ENCODE data around the gene PPOX.

The PPOX gene

DNA sequence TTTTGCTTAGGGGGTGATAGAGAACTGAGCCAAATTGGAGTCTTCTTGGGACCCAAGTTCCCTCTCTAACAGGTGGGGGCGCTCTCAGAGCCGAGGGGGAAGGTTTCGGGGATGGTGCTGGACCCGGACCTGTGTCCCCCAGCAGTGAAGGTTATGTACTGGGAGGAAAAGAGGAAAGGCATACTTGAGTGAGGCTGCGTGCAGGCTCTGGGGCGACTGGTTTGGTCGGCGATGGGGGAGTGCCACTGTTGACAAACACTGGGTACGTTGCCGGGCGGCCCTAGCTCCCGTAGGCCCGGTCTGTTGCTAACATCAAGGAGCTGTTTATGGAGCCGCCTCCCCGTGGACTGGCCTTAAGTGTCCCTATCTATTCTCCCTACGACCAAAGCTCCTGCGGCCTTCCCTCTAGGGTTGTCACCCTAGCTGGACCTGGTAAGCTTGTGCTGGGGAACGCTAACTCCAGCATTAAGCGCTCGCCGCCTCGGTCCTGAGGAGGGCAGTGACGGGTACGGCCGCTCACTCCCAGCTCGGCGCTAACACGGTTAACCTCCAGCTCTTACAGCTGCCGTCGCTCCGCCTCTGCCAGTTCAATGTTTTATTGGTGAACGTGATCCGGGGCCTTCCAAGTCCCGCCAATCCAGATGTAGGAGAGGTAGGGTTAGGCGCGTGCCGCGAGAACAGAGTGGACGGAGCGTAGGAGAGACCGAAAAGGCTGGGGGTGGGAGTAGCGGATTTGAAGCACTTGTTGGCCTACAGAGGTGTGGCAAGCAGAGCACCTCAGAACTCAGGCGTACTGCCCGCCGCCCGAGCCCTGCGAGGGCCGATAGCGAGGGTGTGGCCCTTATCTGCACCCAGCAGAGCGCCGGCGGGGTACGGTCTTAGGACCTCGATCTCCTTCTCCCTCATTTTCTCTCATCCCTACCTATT, at the start of gene PPOX:
Gene PPOX, plus strand, starts transcription at position 685 of the 927 bp plus-strand sequence. CDS start 422 bp downstream, outside the sequence.
- peak; percentile 97 for DNase-seq

DNA sequence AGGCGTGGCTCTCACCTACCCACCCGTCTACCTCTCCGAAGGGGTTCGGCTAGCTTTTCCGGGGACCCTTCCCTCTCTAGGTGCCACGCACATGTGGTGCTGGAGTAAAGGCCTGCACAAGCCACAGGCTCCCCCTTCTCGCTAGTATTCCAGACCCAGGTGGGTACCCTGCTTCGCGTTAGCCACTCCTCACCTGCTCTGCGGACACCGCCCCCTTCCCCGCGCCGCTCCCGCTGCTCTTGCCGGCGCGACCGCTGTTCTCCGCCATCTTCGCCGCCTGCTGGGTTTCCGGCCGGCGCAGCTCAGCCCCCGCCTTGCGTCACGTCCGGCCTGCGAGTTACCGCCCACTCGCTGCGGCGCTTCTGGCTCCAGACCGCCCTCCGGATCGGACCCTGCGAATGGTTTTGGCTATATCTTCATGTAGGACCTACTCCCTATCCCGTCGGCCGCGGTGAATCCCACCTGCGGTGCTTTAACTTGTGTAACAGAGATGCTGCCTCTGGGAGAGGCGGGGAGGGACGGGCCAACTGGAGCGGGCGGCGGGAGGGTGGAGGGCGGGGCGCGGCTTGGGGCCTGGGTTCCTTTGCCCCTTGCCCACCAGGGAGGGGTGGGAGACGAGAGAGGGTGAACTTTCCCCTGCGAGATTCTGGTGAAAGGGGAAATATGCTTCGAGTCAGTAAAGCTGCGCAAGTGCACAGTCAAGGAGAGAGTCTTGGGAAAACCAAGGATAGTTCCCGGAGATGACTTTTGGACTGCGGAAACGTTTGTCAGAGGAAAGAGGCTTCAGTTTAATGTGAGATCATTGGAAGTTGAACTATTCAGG, 48.3 kb upstream of the PPOX start, which contains the start of the genes NIT1 and PFDN2:
Gene NIT1, plus strand, starts transcription at position 347 of the 823 bp plus-strand sequence. Its CDS starts 72 bp downstream, at position 419.
Gene PFDN2, minus strand, starts transcription at position 279 of the 823 bp plus-strand sequence. Its CDS starts 11 bp downstream, at position 268.
- DNase-seq: peak; percentile 66

DNA sequence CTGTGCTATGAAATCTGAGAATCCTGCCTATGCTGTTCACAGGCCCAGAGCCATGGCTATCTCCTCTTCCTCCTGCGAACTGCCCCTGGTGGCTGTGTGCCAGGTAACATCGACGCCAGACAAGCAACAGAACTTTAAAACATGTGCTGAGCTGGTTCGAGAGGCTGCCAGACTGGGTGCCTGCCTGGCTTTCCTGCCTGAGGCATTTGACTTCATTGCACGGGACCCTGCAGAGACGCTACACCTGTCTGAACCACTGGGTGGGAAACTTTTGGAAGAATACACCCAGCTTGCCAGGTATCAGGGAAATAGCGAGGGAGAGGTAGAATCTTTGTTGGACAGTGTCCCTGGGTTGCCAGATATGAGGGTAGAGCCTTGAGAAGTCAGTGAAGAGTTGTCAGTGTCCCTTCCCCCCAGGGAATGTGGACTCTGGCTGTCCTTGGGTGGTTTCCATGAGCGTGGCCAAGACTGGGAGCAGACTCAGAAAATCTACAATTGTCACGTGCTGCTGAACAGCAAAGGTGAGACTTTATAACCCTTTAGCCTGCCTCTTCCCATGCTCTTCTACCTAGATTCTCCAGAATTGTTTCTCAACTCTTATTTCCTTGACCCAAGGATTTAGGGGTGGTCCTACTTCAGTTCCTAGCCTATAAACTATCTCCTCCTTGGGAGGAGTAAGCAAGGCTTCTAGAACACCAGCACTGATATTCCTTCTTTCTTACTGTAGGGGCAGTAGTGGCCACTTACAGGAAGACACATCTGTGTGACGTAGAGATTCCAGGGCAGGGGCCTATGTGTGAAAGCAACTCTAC, 46.9 kb upstream of the PPOX start:
- no peak for DNase-seq

DNA sequence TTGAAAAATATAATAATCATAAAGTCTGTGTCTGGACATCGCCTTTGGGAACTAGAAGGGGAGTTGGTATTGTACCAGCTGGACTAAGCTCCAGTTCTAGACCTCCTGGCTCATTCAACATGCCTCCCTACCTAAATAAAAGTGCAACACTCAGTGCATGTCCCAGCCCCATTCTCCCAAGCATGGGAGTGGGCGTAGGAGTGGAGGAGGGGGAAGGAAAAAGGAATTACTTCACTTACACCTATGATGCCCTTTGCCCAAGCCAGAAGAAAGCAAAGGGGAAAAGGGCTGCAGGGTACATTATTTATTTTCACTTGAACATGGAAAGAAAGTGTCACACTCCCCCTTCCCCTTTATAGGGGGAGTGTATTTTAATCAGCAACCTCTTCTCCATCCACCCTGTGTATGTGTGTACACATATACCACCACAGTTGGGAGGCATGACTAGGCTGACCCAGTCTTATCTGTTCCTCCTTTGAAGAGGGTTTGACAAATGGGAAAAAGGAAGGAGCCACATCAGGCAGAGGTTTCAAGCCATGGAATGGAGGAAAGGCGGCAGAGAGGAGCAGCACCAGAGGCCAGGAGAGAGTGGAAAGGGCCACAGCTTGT, 45.1 kb upstream of the PPOX start:
- no peak for DNase-seq

DNA sequence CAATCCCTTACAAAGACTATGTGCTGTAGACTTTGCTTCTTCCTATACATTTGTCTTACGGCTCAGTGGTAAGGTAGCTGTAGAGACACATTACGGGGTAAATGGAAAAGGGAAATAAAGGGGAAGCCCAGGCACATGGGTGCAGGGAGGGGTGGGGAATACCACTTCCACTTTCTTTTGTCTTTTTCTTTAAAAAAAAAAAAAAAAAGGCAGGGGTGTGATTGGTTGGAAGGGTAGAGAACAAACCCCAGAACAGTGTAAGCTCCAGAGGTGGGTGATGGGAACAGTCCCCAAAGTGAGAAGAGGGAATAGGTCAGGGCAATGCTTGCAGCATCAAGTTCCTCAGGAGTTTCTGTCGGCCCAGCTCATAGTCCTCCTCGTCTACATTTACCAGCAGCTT, 44.4 kb upstream of the PPOX start:
- no peak for DNase-seq

DNA sequence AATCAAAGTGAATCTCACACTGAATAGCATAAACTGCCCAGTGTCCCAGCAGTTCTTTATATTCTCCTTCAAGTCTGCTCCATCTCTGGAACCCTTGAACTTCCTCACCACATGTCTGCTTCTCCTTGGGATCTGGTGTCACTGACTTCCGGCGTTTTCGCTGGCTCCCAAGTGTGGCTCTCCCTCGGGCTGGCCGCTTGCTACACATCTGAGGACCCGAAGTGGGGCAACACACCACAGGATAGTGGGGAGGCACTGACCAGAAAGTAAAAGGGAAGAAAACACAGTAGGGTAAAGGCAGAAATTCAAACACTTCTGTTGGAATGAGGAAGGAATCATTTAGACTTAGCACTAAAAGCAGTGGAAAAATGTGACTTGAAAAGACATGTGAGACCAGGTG, 43.3 kb upstream of the PPOX start:
- DNase-seq: no peak

DNA sequence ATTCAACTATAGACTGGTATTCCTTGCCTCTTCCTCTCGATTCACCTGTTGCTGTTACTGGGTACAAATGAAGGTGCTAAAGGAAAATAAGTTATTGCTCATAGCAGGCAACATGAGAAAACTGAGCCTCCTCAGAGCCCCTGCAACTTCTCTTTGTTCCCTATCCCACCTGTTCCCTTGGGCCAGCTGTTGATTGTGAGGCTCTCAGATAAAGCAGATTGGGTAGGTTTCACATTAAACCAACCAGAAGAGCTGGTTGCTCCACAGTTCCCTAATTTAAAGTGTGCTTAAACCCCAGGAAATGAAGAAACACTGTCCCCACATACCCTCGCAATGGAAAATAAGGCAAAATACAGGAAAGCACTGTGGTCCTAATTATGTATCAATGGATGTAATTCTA, 38.6 kb upstream of the PPOX start:
- no peak for DNase-seq

DNA sequence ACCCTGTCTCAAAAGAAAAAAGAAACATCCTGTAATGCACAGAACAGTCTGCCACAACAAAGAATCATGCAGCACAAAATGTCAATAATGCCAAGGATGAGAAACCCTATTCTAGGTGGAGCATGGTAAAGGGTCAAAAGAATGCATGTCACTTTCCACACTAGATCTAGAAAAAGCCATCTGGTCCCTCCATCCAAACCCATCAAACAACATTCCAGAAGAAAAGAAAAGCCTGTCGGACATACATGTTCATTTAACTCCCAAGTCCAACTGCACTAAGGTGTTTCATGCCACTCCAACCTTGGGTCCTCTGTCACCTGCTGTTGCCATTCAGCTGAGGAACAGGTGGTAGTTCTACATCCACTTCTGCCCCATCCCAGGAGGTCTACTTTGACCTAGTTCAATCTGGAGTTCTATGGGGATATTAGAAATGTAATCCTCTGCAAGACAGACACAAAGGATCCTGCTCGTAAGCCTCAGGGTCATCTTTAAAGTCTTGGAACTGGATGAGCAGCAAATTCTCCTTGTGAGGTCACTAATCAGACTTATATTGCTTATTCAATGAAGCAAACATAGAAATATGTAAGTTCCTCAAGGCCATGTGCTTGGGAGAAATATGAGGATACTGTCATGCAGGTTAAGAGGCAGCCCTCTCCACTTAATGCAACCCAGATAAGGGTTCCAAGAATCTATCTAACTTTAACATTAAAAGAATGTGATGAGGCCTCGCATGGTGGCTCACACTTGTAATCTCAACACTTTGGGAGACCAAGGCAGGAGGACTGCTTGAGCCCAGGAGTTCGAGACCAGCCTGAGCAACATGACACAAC, 37.4 kb upstream of the PPOX start:
- no peak for DNase-seq

DNA sequence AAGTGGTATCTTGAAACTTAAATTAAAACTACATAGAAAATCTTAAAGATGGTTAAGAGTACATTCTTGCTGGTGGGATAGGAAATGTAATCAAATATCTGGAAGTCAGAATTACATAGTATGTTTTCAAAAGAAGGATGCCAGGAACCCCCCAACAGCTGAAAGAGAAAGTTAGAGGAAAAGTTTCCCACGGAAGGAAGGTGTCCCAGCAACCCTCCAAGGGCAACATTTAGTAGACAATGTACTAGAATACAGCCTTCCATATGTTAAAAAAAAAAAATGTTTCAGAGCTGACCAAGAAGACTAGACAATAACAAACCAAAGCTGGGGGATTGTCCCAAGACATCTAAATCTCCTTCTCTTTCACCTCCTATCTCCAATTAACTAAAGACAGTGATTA, 36.0 kb upstream of the PPOX start:
- DNase-seq: no peak

DNA sequence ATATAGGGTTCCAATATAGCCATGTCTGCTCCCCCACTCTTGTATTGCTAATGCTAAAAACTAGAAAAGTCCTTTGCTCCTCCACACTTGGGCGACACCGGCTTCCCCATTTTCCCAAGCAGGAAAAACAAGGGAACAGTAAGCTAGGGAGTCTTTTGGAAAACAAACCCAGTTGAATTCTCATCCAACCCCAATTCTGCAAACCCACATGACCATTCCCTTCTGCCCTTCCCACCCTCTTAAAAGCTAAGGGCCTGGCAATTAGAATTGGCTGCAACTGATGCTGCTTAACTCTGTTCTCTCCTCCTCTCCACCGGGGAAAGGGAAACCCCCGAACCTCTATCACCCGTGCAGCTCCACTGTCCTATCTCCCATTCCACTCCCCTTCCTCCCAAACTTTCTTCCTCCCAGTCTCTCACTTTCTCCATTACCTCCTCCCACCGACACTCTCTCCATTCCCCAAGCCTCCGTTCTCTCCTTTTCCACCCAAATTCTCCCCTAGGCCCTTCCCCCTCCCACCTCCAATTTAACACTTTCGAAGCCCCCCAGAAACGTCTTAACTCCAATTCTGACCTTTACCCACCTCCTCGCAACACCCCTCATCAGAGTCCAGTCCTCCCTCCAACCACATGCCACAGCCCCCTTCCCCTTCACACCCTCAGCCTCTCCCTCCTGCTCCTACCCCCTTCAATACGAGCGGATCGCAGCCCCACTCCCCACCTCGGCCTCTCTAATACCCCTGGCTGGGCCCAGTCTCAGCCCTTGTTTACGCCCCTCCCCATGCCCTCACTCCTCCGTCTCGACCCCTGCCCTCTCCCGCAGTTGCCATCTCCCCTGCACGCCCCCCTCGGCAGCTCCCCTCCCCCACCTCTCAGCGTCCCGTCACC, 34.5 kb upstream of the PPOX start:
- no peak for DNase-seq

DNA sequence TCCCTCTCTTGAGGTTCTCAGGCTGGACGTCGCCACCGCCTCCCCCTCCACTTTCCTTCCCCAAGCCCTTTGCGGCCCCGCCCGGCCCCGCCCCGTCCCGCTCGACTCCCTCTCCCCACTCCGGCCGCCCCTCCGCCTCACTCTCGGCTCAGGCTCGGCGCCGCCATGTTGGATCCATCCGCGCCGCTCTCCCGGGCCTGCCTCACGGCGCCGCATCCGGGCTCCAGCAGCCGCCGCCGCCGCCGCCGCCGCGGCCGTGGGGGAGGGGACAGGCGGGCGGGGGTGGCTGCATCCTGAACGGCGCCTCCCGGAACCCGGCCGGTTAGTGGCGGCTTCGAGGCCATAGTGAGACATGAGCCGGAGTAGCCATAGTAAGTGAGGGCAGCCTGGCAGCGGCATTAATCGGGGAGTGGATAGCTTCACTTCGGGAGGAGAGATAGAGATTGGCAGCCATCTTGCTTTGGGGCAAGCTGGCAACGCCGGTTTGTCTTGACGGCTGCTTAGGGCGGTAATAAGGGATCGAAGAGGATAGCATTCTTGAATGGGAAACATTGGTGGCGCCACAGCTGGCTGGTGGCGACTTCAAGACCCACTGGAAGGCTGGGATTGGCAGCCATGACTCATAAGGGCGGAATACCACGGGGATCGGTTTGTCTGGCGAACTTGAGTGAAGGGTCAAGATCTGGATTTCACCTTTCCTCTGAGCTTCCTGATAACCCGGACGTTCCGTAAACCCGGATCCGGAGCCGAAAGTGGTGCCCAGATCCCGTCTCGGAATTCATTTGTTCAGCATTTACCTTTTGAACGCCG, 33.6 kb upstream of the PPOX start, which contains the start of gene DEDD:
Gene DEDD, minus strand, starts transcription at position 258 of the 810 bp plus-strand sequence. CDS start 8,205 bp downstream, outside the sequence.
- DNase-seq: peak; percentile 93

DNA sequence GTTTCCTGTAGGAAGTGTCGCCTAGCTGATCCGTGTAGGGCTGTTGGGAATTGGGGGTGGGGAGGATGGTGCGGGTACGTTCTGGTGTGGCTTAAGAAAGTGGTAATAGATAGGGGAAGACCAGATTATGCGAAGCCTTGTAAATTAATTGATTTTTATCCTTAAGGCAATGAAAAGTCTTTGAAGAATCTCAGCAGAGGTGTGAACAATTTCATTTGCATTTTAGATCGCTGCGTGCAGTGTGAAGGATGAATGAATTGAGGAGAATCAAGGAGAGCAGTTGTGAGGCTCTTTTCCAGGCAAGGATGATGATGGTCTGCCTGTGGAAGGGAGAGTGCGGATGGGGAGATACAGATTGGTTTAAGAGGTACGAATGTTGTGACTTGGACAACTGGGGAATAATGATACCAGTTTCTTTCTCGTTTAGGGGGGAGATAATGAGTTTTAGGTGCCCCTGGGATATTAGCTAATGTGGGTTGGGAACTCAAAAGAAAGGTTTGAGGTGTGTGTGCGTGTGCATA, 32.9 kb upstream of the PPOX start:
- no peak for DNase-seq

DNA sequence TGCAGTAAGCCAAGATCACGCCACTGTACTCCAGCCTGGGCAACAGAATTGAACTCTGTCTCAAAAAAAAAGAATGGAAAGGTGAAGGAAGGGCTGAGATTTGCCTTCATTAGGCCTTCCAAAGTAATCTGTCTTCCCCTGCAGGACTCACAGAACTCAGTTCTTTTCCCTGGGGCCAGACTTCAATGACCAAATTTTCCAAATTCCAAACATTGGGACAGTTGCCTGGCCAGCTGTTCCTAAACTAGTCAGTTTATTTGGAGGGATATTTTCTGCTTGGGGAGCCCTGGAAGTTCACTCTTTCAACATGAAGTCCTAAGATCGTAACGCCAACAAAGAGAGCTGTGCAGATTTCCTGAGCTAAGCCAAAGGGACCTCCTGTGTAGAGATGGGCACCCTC, 28.3 kb upstream of the PPOX start:
- DNase-seq: no peak

DNA sequence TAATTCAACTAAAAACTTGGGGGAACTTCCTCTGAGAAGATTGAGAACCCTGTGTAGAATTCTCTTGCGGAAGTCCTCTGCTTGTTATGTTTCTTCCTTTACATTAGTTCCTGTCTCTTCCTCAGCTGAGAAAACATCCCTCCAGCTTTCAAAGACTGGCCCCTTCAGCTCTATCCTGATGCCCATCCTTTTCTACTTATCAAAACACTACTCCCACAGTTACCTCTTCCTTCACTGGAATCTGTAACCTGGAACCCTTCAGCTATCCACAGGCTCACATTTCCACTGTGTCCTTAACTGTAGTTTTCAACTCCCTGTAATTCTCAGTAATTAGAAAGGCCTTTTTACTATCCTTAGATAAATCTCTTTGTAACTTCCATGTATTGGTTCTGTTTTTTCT, 27.8 kb upstream of the PPOX start:
- DNase-seq: no peak

DNA sequence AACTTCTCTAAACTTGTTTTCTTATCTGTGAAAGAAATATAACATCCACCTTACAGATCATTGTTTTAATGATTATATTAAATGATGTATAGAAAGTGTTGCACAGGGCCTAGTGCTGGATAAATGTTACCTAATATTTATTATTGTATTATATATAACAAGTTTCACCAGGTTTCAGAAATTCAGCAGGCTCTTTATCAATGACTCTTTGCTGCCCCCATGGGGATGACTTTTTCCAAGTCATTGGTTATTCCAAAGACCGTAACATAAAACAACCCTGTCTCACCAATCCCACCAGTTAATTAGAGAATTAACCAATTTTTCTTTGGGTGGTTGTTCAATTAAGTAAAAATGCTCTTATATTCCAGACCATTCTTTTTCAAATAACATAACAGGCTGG, 26.5 kb upstream of the PPOX start:
- no peak for DNase-seq

DNA sequence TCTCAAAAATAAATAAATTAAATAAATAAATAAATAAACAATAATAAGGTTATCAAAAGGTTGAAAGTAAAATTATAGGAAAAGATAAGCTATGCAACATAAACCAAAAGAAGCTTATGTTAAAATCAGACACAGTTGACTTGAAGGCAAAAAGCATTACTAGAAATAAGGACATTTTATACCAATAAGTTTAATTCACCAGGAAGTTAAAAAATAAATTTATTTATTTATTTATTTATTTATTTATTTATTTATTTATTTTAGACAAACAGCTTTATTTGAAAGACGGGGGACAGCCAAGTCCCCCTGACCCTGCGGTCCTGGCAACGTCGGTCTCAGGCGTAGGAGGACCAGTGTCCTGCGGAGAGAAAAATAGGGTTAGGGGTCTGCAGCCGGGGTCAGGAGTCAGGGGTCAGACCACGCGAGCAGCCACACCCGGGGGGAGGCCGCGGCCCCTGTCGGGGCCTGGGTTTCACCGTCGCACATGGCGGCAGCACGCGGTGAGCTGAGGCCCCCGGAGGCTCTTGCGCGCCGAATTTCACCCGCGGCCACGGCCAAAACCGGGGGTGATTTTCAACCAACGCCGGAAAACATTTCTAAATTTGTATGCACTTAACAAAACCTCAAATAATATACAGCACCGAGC, 25.3 kb upstream of the PPOX start:
- DNase-seq: no peak

DNA sequence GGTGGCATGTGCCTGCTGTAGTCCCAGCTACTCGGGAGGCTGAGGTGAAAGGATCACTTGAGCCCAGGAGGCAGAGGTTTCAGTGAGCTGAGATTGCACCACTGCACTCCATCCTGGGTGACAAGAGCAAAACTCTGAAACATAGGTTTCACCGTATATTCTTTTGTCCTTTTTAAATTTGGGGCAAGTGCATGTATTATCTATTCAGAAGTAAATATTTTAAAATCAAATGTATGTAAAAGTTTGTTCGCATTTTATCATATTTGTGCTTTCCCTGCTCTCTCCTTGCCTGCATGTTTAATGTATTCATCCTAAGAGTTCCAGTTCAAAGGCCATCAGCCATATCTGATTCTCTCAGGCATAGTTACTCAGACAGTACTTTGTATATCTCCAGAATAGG, 20.4 kb upstream of the PPOX start:
- no peak for DNase-seq

DNA sequence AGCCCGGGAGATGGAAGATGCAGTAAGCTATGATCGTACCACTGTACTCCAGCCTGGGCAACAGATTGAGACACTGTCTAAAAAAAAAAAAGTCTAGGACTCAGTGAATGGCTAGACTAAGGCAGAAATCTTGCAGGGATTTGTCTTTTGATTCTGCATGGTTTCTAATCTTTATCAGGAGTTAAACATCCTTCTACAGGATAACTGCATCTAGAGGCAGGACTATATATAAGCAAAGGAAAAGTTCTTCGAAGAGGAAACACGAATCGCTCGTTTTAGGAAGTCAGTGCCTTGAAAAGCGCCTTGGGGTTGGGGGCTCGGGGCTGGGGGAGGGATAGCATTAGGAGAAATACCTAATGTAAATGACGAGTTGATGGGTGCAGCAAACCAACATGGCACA, 13.1 kb upstream of the PPOX start:
- no peak for DNase-seq
